Ureter (tissue), 1 donor: Measurements from ENCODE around the gene NUDT3. TPM values are rescaled to one million over a fixed set of nuclear protein-coding genes. Genes with fewer than 3 reads are reported as not detected.
"Not testable (repeated sequence)": the region's sequence is repeated elsewhere in the genome, so short reads cannot be mapped to it uniquely, and the experiment has no call there.

Source experiments
- DNase-seq: peaks from one replicate; pipeline ENCODE4 v3.0.0-alpha.2; 2020; ENCODE audit warnings: low spot score
- total RNA-seq: library from RNA; stranded (reverse); gene quantifications from one replicate; pipeline ENCODE4 v1.2.4, GENCODE V29; 2023
- donor health status: DM: yes; HTN: yes; CAD: no.

NUDT3 gene
- total RNA-seq, 1 donor from 2014 or later: 57.0 TPM

- DNase-seq: no peak
Observed at GRCh38 chr6:34393191-34393965, 909 bp upstream of the NUDT3 start.

GRCh38 chr6:34391786-34392496, 528 bp downstream of the NUDT3 start:
- DNase-seq: peak; percentile 62

GRCh38 chr6:34391473-34391785, 1.0 kb downstream of the NUDT3 start:
- DNase-seq: no peak

- no peak for DNase-seq
Observed at GRCh38 chr6:34390531-34391472, 1.7 kb downstream of the NUDT3 start.

- no peak for DNase-seq
Observed at GRCh38 chr6:34389034-34389433, 3.4 kb downstream of the NUDT3 start.

- no peak for DNase-seq
Observed at GRCh38 chr6:34388421-34388820, 4.0 kb downstream of the NUDT3 start.

GRCh38 chr6:34386316-34387137, 5.9 kb downstream of the NUDT3 start:
- DNase-seq: no peak

- DNase-seq: no peak
Observed at GRCh38 chr6:34385793-34386195, 6.7 kb downstream of the NUDT3 start.

GRCh38 chr6:34384321-34385153, 7.9 kb downstream of the NUDT3 start:
- no peak for DNase-seq

GRCh38 chr6:34383656-34384320, 8.7 kb downstream of the NUDT3 start:
- DNase-seq: no peak

- DNase-seq: no peak
Observed at GRCh38 chr6:34383161-34383631, 9.3 kb downstream of the NUDT3 start.

GRCh38 chr6:34381081-34381480, 11.4 kb downstream of the NUDT3 start:
- no peak for DNase-seq

GRCh38 chr6:34378470-34378869, 14.0 kb downstream of the NUDT3 start:
- no peak for DNase-seq

GRCh38 chr6:34377984-34378383, 14.5 kb downstream of the NUDT3 start:
- no peak for DNase-seq

GRCh38 chr6:34377571-34377970, 14.9 kb downstream of the NUDT3 start:
- not testable (repeated sequence) for DNase-seq

GRCh38 chr6:34375833-34376232, 16.6 kb downstream of the NUDT3 start:
- no peak for DNase-seq

- no peak for DNase-seq
Observed at GRCh38 chr6:34374508-34374907, 18.0 kb downstream of the NUDT3 start.

GRCh38 chr6:34374069-34374468, 18.4 kb downstream of the NUDT3 start:
- no peak for DNase-seq

- DNase-seq: no peak
Observed at GRCh38 chr6:34373511-34373910, 19.0 kb downstream of the NUDT3 start.

GRCh38 chr6:34371865-34372264, 20.6 kb downstream of the NUDT3 start:
- DNase-seq: not testable (repeated sequence)
